ENCODE data around the gene VGLL4.
"Not testable (repeated sequence)": the region's sequence is repeated elsewhere in the genome, so short reads cannot be mapped to it uniquely, and the experiment has no call there.

Gene VGLL4

DNA sequence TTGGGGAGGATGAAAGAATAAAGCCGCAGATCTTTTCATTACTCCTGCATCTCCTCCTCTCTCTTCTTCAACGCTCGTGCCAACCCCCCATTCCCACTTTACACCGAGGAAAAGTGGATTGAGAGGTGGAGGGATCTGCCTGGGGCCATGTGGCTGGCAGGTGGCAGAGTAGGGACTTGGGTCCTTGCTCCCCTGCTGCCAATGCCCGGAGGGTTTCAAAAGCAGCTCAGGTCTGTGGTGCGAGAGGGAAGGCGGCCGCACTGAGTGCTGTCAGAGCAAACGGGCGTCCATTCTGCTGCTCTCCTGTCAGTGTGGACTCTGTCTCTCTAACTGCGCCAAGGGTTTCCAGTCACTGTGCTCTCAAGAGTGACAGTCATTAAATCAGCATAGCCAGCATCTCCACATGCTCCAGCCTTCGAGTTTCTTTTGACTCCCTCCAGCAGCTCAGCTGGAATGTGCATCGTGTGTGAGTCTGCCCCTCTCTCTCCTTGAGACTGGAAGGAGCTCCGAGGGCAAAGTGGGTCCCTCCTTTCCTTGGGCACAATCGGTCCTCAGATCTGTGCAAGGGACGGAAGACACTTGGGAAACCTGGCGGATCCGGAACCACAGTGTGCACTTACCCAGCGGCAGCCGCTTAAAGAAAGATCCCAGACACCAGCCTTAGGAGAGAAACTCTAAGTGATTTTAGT, 68.6 kb downstream of the VGLL4 start:
- no peak for DNase-seq
- in situ Hi-C loops (cut with MboI; ENCODE audit: low pct_unique_long_range_greater_than_20kb, low sequenced_read_pairs): no loop called here

GRCh38 chr3:11572660-11573059, 71.1 kb downstream of the VGLL4 start:
- in situ Hi-C loops (cut with MboI; ENCODE audit: low pct_unique_long_range_greater_than_20kb, low sequenced_read_pairs); DNase-seq: not testable (repeated sequence)

DNA sequence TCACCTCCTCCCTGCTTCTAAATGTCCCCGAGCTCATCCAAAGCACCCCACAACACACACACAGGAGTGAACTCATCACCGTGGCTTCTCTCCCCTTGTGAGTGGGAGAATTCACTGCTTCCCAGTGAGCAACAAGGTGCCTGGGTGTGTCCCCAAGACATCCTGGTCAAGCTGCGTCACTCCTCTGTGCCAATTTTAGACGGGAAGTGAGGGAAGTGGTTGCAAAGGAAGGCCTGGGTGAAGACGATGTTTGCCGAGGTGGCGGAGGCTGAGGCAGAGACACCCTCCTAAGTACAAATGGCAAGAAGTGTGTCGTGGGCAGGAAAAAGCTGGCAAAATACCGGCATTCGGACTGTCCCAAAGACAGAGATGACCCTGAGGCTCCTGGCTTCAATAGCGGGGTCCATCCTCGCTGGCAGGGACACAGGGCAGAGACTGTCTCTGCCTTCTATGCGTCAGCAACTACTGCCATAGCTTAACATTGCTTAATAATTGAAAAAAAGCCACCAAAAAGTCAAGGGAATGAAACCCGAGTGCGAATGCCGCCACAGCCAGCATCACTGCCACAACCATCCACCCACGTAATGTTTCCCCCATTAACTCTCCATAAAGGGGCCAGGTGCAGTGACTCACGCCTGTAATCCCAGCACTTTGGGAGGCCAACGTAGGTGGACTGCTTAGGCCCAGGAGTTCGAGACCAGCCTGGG, 72.8 kb downstream of the VGLL4 start:
- in situ Hi-C loops (cut with MboI; ENCODE audit: low pct_unique_long_range_greater_than_20kb, low sequenced_read_pairs): no loop called here
- DNase-seq: no peak

DNA sequence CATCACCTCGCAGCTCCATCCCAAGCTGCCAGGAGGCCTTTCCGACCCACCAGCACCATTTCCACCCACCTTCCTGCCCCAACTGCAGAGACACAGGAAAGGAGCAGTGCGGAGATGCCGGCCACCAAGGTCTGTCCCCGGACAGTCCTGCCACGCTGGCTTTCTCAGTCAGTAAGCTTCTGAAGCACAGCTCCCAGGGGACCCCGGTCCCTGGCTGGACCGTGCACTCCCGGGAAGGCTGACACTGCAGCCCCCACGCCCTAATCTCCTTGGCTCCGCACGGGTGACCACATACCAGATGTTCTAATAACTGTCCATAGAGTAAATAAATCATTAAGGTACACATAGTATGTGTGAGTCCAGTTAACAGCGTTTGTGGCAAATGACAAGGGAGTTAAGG, 73.5 kb downstream of the VGLL4 start:
- in situ Hi-C loops (cut with MboI; ENCODE audit: low pct_unique_long_range_greater_than_20kb, low sequenced_read_pairs): no loop called here
- no peak for DNase-seq

DNA sequence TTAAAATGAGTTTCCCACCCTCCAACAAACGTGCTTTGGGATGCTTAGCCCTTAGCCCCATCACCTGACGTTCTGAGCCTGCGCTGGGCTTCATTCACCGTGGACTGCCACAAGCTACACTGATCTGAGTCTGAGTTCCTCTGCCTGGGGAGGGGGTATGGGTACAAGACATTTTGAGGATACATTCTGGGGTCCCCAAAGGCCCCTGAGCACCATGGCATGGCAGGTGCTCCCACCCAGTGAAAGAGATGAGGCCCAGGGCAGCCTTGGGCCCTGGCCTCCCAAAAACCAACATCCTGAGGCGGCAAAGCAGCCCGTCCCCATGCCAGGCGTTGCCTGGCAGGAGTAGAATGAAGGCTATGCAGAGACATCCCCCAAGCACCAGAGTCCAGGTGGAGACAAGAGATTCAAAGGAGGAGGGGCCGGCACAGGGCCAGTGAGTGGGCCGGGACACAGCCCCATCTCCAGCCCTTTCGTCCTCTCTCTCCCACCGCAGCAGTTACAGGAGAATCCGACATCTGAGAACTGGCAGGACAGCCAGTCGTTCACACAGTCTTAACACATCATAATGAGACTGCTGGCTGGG, 74.5 kb downstream of the VGLL4 start:
- no peak for DNase-seq
- in situ Hi-C loops (cut with MboI; ENCODE audit: low pct_unique_long_range_greater_than_20kb, low sequenced_read_pairs): no loop called here

DNA sequence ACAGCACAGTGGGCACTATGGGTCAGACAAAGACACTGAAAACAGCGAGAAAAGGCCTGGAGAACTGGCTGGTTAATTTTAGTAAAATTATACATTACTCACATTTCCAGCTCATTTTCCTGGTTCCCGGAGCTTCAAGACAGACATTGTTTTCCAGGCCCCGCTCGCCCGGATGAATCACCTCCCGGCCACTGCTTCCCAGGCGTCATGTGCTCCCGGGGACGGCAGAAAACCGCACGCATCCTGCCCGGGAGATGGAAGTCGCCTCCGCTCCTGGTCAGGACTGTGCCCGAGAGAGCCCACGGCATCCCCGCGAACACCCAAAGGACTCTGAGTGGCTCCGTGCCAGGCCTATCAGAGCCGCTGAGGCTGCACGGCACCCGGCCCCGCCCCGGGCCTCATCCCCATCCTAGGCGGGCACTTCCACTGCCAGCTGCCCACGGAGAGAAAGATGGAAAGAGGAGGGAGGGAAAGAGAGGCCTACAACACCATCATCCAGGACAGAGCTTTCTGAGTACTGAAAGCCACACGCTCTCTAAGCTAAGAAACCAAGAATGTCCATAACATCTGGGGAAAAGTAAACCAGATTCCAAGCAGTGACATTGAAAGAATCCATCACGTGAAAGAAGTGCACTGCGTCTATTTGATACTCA, 75.1 kb downstream of the VGLL4 start:
- in situ Hi-C loops (cut with MboI; ENCODE audit: low pct_unique_long_range_greater_than_20kb, low sequenced_read_pairs): no loop called here

DNA sequence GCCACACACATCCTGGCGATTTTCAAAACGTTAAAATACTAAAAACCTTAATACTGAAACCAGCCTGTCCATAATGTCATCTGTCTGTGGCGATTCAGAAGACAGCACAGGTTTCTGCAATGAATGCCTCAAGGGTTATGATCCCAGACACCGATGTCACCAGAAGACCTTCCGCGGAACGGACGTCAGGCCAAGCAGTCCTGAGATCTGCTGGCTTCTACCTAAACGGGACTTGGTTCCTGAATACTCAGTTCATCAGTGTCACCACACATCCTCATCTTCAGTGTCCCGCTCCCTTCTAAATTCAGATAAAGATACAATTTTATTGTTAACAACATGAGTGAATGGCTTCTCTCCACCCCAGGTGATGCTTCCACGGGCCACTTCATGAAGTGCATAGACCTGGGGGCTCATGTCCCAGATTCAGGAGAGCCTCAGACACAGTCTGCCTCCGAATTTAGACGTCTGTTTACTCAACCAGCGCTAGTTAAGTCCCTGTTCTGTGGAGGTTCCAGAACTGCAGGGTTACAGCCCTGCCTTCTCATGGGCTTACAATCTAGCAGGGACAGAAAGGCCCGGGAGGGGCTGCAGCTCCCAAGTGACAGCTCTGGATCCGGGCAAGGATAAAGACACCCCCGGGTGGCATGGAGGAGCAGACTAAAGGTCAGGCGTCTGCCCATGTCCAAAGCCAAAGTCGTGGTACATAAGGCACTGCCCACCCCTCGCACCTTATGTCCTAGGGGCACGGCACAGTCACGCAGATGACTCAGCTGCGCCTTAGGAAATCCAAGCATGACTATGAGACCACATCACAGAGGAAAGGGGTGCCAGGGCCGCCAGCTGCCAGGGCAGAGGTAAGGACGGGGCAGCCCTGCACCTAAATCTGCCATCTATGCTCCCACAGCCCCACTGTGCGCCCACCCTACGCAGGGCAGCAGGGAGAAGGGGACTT, 75.9 kb downstream of the VGLL4 start:
- DNase-seq: no peak
- in situ Hi-C loops (cut with MboI; ENCODE audit: low pct_unique_long_range_greater_than_20kb, low sequenced_read_pairs): no loop called here

More for the DNA sequence above, 75.1 kb downstream of the VGLL4 start:
- no peak for DNase-seq

GRCh38 chr3:11566916-11567315, 76.8 kb downstream of the VGLL4 start:
- no peak for DNase-seq
- in situ Hi-C loops (cut with MboI; ENCODE audit: low pct_unique_long_range_greater_than_20kb, low sequenced_read_pairs): no loop called here

DNA sequence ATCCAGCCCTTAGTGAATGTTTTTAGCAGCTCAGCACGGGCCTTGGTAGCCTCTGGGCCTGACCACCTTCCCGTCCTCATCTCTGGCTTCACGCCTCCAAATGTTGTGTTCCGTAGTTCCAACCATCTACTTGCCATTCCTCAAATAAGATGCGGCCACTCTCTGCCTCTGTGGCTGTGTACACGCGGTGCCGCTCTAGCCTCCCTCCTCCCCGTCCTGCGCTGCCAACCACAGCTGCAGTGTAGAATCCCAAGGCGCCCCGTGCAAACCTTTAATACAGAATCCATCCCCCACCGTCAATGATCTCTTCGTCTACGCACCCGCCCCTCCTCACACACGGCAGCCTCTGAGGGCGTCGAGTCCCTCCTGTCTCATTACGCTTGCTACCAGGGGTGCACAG, 77.2 kb downstream of the VGLL4 start:
- DNase-seq: no peak
- in situ Hi-C loops (cut with MboI; ENCODE audit: low pct_unique_long_range_greater_than_20kb, low sequenced_read_pairs): no loop called here

GRCh38 chr3:11565932-11566331, 77.8 kb downstream of the VGLL4 start:
- in situ Hi-C loops (cut with MboI; ENCODE audit: low pct_unique_long_range_greater_than_20kb, low sequenced_read_pairs): no loop called here
- DNase-seq: no peak

GRCh38 chr3:11565492-11565891, 78.2 kb downstream of the VGLL4 start:
- DNase-seq: no peak
- in situ Hi-C loops (cut with MboI; ENCODE audit: low pct_unique_long_range_greater_than_20kb, low sequenced_read_pairs): no loop called here

- no peak for DNase-seq
- in situ Hi-C loops (cut with MboI; ENCODE audit: low pct_unique_long_range_greater_than_20kb, low sequenced_read_pairs): no loop called here
These were observed 78.6 kb downstream of the VGLL4 start for GRCh38 chr3:11565072-11565471.

GRCh38 chr3:11564577-11565001, 79.1 kb downstream of the VGLL4 start:
- DNase-seq: no peak
- in situ Hi-C loops (cut with MboI; ENCODE audit: low pct_unique_long_range_greater_than_20kb, low sequenced_read_pairs): no loop called here

GRCh38 chr3:11563865-11564185, 79.9 kb downstream of the VGLL4 start:
- in situ Hi-C loops (cut with MboI; ENCODE audit: low pct_unique_long_range_greater_than_20kb, low sequenced_read_pairs): no loop called here
- no peak for DNase-seq

DNA sequence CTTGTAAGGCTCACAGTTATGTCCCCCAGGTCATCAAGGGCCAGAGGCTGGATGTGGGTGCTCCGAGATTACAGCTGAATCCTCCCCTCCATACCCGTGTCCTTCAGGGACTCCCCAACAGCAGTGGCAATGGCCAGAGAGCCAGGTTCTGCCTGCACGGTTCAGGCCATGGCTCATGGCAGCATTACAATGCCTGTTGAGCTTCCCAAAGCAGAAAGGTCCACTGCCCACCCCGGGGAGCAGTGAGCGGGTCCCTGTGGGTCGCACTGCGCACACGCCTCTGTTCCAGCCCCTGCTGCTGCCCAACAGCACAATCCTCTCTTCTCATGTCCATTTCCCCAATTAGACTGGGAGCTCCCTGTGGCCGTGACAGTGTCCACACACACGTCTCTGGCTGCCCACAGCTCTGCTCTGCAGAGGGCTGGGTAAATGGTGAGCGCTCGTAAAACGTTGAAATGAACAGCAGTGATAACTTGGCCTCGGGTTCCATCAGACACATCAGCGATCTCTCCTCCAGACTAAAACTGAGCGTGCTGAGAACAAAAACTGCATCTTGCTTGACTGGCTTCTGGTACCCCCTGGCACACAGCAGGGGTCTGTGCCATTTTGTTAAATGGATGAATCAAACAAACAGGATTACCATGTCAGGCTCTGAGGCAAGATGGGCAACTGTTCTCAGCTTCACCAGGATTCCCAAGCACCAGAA, 80.4 kb downstream of the VGLL4 start:
- in situ Hi-C loops (cut with MboI; ENCODE audit: low pct_unique_long_range_greater_than_20kb, low sequenced_read_pairs): no loop called here

DNA sequence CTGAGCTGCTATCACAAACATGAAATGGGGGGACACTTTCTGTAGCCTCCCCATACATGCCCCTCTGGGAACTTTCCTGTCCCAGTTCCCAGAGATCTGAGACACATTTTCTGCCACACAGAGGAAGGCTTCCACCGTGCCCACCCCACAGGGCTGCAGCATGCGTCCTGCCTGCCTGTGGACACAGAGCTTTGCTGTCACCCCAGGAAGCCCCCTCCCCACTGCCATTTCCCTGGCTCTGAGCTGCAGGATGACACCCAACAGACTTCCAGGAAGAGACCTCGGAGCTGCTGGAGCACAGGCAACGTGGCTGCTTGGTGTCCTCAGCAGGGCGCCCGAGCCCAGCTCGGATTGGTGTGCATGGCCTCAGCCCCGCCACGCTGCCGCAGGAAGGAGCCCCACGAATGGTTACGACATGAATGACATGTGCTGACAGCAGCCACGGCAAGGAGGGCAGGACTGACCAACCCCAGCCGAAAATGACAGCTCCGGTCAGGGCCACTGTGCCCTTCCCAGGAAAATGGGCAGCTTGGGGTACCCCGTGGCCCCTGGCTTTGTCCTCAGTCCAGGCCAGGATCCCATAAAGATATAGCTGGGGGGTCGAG, 81.3 kb downstream of the VGLL4 start:
- no peak for DNase-seq
- in situ Hi-C loops (cut with MboI; ENCODE audit: low pct_unique_long_range_greater_than_20kb, low sequenced_read_pairs): no loop called here

More for the DNA sequence above, 80.4 kb downstream of the VGLL4 start:
- no peak for DNase-seq

- in situ Hi-C loops (cut with MboI; ENCODE audit: low pct_unique_long_range_greater_than_20kb, low sequenced_read_pairs): no loop called here
- no peak for DNase-seq
These were observed 83.0 kb downstream of the VGLL4 start for GRCh38 chr3:11560746-11561145.

Measured in KBM-7 (cell line).